HG03280 (cell line): ENCODE data around the gene TOP3B.
"Not testable (repeated sequence)": the region's sequence is repeated elsewhere in the genome, so short reads cannot be mapped to it uniquely, and the experiment has no call there.

ENCODE experiments used
- ATAC-seq: cut with Tn5 transposase; IDR thresholded peaks from one replicate; pipeline ENCODE4 v1.9.1; 2021; ENCODE audit warnings: mild to moderate bottlenecking, moderate library complexity; ENCODE audit not compliant: unreplicated experiment

The TOP3B gene

DNA sequence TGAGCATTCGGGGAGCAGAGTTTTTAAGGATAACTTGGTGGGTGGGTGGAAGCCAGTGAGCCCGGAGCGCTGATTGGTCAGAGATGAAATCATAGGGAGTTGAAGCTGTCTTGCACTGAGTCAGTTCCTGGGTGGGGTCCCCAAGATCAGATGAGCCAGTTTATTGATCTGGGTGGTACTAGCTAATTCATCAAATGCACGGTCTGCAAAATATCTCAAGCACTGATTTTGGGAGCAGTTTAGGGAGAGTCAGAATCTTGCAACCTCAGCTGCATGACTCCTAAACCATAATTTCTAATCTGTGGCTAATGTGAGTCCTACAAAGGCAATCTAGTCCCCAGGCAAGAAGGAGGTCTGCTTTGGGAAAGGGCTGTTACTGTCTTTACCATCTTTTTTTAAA, 72.2 kb downstream of the TOP3B start:
- ATAC-seq = not testable (repeated sequence)

GRCh38 chr22:21909871-21910270, 72.7 kb downstream of the TOP3B start:
- ATAC-seq = no peak

DNA sequence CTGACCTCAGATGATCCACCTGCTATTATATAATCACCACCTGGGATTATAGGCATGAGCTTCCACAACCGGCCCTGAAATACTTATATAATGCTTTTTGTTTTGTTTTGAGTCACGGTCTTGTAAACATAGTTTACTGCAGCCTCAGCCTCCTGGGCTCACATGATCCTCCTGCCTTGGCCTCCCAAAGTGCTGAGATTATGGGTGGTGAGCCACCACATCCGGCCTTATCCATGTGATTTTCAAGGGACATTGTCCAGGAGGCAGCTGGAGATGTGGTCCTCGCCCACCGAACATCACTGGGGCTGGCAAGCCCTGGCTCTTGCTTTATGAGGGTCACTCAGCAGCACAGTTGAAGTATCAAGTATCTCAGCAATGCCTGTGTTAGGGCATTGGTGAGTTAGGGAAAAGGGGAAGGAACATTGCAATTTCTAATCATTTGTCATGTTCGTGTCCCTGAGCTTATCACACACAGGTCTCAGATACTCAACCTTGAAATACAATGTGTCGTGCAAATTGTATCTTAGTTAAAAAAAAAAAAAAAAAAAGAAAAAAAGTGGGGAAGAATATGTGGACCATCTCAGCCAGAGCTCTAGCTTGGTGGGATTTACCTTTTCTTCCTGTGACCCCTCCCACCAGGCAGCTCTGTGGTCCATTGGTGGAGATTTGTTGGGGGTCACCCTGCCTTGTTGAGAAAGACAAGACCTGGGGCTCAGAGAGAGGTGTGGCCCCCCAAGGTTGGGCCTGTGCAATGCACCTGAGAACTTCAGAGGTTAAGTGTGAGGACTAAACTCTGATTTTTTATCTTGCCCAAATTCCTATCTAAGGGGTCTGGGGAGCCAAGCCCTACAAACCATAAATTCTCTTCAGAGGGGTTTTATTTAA, 74.7 kb downstream of the TOP3B start:
- no peak for ATAC-seq
